GM21737 (cell line): Measurements from ENCODE around the gene SMDT1.

Experiments
- ATAC-seq: cut with Tn5 transposase; IDR thresholded peaks from one replicate; pipeline ENCODE4 v1.9.1; 2021; ENCODE audit warnings: mild to moderate bottlenecking, moderate library complexity; ENCODE audit not compliant: unreplicated experiment

The SMDT1 gene

GRCh38 chr22:42079319-42080251 lies at the start of gene SMDT1:
TSS of gene SMDT1 (plus strand) at chr22:42079700. CDS start at chr22:42079769, 69 bp downstream.
- ATAC-seq = peak; percentile 79

GRCh38 chr22:42033263-42034181 lies 46.0 kb upstream of the SMDT1 start:
- no peak for ATAC-seq

GRCh38 chr22:42035256-42035655 lies 44.2 kb upstream of the SMDT1 start:
- ATAC-seq = no peak

- ATAC-seq = no peak
Observed at GRCh38 chr22:42039271-42039670, 40.2 kb upstream of the SMDT1 start.

GRCh38 chr22:42041784-42042183 lies 37.7 kb upstream of the SMDT1 start:
- ATAC-seq = no peak

GRCh38 chr22:42050641-42051180 lies 28.8 kb upstream of the SMDT1 start:
- no peak for ATAC-seq

- no peak for ATAC-seq
Observed at GRCh38 chr22:42052765-42053164, 26.7 kb upstream of the SMDT1 start.

- no peak for ATAC-seq
Observed at GRCh38 chr22:42056757-42057511, 22.6 kb upstream of the SMDT1 start.

- no peak for ATAC-seq
Observed at GRCh38 chr22:42060489-42060888, 19.0 kb upstream of the SMDT1 start.

- no peak for ATAC-seq
Observed at GRCh38 chr22:42061041-42061440, 18.5 kb upstream of the SMDT1 start.

- ATAC-seq = no peak
Observed at GRCh38 chr22:42062506-42063170, 16.9 kb upstream of the SMDT1 start.

- no peak for ATAC-seq
Observed at GRCh38 chr22:42064629-42065028, 14.9 kb upstream of the SMDT1 start.

- ATAC-seq = no peak
Observed at GRCh38 chr22:42065438-42066125, 13.9 kb upstream of the SMDT1 start.

- no peak for ATAC-seq
Observed at GRCh38 chr22:42066126-42066761, 13.3 kb upstream of the SMDT1 start.

- no peak for ATAC-seq
Observed at GRCh38 chr22:42066937-42067336, 12.6 kb upstream of the SMDT1 start.

GRCh38 chr22:42067671-42068251 lies 11.7 kb upstream of the SMDT1 start:
- no peak for ATAC-seq

- no peak for ATAC-seq
Observed at GRCh38 chr22:42068291-42068690, 11.2 kb upstream of the SMDT1 start.

- ATAC-seq = no peak
Observed at GRCh38 chr22:42069801-42070516, 9.5 kb upstream of the SMDT1 start.
